Ovary (tissue), 3 donors: Measurements from ENCODE around the gene RXFP4.
"Not testable (repeated sequence)": the region's sequence is repeated elsewhere in the genome, so short reads cannot be mapped to it uniquely, and the experiment has no call there.

Source experiments
- EP300 ChIP-seq: sonication (generic); formaldehyde crosslinking; IDR thresholded peaks from one replicate; pipeline ENCODE4 v1.6.1; 2017; ENCODE audit warnings: antibody characterized with exemption
- POLR2A ChIP-seq: fragments of 450-650 bp; IDR thresholded peaks from one replicate; pipeline ENCODE4 v1.6.1; 2017; ENCODE audit warnings: antibody characterized with exemption, mild to moderate bottlenecking, moderate library complexity
- TF ChIP-seq, protein P1 (sequence below), 3 donors: fragments of 450-650 bp in 2 of 3; fragments of 200-600 bp in 1 of 3; IDR thresholded peaks; one replicate each; pipeline versions ENCODE4 v1.5.1 to v1.8.0; 2016 to 2022; ENCODE audit warnings: antibody characterized with exemption in 3 of 3, mild to moderate bottlenecking in 1 of 3
- donor health status: DM: no; HTN: no; CAD: no.

DNA sequence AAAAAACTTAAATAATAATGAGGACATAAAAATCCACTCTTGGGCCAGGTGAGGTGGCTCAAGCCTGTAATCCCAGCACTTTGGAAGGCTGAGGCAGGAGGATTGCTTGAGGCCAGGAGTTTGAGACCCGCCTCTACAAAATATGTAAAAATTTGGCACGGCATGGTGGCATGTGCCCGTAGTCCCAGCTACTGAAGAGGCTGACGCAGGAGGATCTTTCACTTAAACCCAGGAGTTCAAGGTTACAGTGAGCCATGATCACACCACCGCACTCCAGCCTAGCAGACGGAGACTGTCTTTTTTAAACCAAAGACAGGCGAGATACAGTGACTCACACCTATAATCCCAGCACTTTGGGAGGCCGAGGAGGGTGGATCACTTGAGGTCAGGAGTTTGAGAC is 45.0 kb upstream of the RXFP4 start:
- TF ChIP-seq, protein P1, sequence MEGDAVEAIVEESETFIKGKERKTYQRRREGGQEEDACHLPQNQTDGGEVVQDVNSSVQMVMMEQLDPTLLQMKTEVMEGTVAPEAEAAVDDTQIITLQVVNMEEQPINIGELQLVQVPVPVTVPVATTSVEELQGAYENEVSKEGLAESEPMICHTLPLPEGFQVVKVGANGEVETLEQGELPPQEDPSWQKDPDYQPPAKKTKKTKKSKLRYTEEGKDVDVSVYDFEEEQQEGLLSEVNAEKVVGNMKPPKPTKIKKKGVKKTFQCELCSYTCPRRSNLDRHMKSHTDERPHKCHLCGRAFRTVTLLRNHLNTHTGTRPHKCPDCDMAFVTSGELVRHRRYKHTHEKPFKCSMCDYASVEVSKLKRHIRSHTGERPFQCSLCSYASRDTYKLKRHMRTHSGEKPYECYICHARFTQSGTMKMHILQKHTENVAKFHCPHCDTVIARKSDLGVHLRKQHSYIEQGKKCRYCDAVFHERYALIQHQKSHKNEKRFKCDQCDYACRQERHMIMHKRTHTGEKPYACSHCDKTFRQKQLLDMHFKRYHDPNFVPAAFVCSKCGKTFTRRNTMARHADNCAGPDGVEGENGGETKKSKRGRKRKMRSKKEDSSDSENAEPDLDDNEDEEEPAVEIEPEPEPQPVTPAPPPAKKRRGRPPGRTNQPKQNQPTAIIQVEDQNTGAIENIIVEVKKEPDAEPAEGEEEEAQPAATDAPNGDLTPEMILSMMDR (IDR thresholded peaks at IDR 0.05), result not testable (repeated sequence)
- not testable (repeated sequence) for TF ChIP-seq POLR2A, EP300
